ENCODE data around the gene LAIR2.

DNA sequence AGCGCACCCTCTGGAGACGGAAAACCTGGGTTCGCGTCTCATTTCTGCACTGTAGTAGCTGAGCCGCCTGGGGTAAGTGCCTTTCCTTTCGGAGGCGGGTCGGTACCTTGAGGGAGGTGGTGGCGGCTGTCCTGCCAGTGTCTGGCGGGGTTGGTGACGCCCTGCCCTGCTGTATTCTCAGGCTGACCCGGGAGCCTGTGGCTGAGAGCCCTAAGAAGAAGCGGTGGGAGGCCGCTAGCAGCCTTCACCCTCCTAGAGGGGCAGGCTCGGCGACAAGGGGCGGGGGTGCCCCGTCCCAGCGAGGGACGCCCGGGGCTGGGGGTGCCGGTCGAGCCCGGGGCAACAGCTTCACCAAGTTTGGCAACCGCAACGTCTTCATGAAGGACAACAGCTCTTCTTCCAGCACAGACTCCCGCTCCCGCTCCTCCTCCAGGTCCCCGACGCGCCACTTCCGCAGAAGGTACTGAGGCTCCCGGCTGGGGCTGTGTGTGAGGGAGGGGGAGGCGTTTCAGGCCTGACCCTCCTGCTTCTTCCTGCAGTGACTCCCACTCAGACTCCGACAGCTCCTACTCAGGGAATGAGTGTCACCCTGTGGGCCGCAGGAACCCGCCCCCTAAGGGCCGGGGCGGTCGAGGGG, 46.7 kb upstream of the LAIR2 start:
- TF ChIP-seq POLR2A (IDR thresholded peaks at IDR 0.05) = no peak
- TF ChIP-seq, protein P1, sequence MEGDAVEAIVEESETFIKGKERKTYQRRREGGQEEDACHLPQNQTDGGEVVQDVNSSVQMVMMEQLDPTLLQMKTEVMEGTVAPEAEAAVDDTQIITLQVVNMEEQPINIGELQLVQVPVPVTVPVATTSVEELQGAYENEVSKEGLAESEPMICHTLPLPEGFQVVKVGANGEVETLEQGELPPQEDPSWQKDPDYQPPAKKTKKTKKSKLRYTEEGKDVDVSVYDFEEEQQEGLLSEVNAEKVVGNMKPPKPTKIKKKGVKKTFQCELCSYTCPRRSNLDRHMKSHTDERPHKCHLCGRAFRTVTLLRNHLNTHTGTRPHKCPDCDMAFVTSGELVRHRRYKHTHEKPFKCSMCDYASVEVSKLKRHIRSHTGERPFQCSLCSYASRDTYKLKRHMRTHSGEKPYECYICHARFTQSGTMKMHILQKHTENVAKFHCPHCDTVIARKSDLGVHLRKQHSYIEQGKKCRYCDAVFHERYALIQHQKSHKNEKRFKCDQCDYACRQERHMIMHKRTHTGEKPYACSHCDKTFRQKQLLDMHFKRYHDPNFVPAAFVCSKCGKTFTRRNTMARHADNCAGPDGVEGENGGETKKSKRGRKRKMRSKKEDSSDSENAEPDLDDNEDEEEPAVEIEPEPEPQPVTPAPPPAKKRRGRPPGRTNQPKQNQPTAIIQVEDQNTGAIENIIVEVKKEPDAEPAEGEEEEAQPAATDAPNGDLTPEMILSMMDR (IDR thresholded peaks at IDR 0.05) = no peak

Data from uterus (tissue), 2 donors.